Sigmoid colon (tissue), 4 donors: ENCODE measurements around the gene CAPN15.

Source experiments
- EP300 ChIP-seq, 4 donors: sonication (generic); formaldehyde crosslinking; IDR thresholded peaks; one replicate each; pipeline ENCODE4 v1.6.1; 2017; ENCODE audit warnings: antibody characterized with exemption in 4 of 4
- POLR2A ChIP-seq, 2 donors: fragments of 450-650 bp; IDR thresholded peaks; one replicate each; pipeline ENCODE4 v1.6.1; 2016; ENCODE audit warnings: antibody characterized with exemption in 2 of 2, mild to moderate bottlenecking in 2 of 2, moderate library complexity in 2 of 2
- TF ChIP-seq, protein P1 (sequence below), 4 experiments: fragments of 450-650 bp in 3 of 4; fragments of 200-600 bp in 1 of 4; IDR thresholded peaks; one replicate each; pipeline ENCODE4 v1.5.1; 2016 to 2019; ENCODE audit warnings: antibody characterized with exemption in 4 of 4, mild to moderate bottlenecking in 3 of 4, moderate library complexity in 2 of 4

DNA sequence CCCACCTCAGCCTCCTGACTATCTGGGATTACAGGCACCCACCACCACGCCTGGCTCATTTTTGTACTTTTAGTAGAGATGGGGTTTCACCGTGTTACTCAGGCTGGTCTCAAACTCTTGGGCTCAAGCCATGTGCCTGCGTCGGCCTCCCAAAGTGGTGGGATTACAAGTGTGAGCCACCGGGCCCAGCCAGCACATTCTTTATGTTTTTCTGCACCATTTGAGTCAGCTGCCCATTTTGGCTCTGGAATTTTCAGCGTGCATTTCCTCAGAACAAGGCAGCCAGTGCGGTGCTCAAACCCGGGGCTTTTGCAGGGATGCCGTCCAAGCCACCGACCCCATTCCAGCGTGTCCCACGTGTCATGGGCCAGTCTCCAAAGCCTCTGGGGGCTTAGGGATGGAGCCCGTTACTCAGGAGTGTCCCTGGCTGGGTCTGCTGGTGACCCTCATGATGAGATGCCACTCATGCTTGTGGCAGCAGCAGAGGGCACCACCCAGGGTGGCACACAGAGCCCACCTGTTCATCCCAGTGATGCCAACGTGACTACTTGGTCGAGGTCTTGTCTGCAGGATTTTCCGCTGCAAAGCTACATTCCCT, 58.6 kb downstream of the CAPN15 start:
- TF ChIP-seq, protein P1, sequence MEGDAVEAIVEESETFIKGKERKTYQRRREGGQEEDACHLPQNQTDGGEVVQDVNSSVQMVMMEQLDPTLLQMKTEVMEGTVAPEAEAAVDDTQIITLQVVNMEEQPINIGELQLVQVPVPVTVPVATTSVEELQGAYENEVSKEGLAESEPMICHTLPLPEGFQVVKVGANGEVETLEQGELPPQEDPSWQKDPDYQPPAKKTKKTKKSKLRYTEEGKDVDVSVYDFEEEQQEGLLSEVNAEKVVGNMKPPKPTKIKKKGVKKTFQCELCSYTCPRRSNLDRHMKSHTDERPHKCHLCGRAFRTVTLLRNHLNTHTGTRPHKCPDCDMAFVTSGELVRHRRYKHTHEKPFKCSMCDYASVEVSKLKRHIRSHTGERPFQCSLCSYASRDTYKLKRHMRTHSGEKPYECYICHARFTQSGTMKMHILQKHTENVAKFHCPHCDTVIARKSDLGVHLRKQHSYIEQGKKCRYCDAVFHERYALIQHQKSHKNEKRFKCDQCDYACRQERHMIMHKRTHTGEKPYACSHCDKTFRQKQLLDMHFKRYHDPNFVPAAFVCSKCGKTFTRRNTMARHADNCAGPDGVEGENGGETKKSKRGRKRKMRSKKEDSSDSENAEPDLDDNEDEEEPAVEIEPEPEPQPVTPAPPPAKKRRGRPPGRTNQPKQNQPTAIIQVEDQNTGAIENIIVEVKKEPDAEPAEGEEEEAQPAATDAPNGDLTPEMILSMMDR (IDR thresholded peaks at IDR 0.05) = no peak
- TF ChIP-seq POLR2A (IDR thresholded peaks at IDR 0.05) (no peak), EP300 (IDR thresholded peaks at IDR 0.05) (no peak)
